ENCODE data around the gene GPX1. TPM values are rescaled to one million over a fixed set of nuclear protein-coding genes. Genes with fewer than 3 reads are reported as not detected.

The GPX1 gene
- total and polyA plus RNA-seq, 10 of the 15 experiments (the other 5 are each of a cell fraction or from before 2014, with no cell fraction given), result 32.0 to 1,121 (median 400) TPM

GRCh38 chr3:49311283-49311682 lies 46.9 kb downstream of the GPX1 start (continued):
- TF ChIP-seq E2F8 (IDR thresholded peaks at IDR 0.05; ENCODE audit: low read depth, partially characterized antibody), result no peak
- TF ChIP-seq EED (IDR thresholded peaks at IDR 0.05; ENCODE audit: low read depth), result peak; percentile 41; the same call in 1 of the 2 replicates
- 0 out of 2 replicates have a peak, but pooled peaks have one; percentile 35 for TF ChIP-seq NFIC (IDR thresholded peaks at IDR 0.05; ENCODE audit: low read depth, low read length)
- TF ChIP-seq POLR2AphosphoS5 (IDR thresholded peaks at IDR 0.05; ENCODE audit: low read length), result 0 out of 2 replicates have a peak, but pooled peaks have one; percentile 7
- peak; percentile 88 for TF ChIP-seq MEF2B (IDR thresholded peaks at IDR 0.05; ENCODE audit: partially characterized antibody, poor library complexity, severe bottlenecking)
- peak; percentile 62; the same call in 1 of the 2 replicates for TF ChIP-seq TCF12 (IDR thresholded peaks at IDR 0.05; ENCODE audit: low read depth, low read length)
- TF ChIP-seq SMC3 (IDR thresholded peaks at IDR 0.05; ENCODE audit: borderline replicate concordance, low read length), result no peak
- TF ChIP-seq CUX1 (IDR thresholded peaks at IDR 0.05; ENCODE audit: insufficient replicate concordance, low read depth, low read length), result peak; percentile 85
- TF ChIP-seq SREBF1 (IDR thresholded peaks at IDR 0.05; ENCODE audit: low read length), result no peak
- TF ChIP-seq RELB (IDR thresholded peaks at IDR 0.05; ENCODE audit: low read depth), result no peak
- 0 out of 2 replicates have a peak, but pooled peaks have one; percentile 11 for TF ChIP-seq IRF4 (IDR thresholded peaks at IDR 0.05; ENCODE audit: low read depth, low read length)
- TF ChIP-seq KDM1A (IDR thresholded peaks at IDR 0.05; ENCODE audit: borderline replicate concordance), result no peak
- peak in 1 of 2 experiments; percentile 9; a peak in 1 of 4 replicates for TF ChIP-seq BHLHE40 (IDR thresholded peaks at IDR 0.05; ENCODE audit: borderline replicate concordance in 1 of 2, low read depth in 2 of 2, low read length in 1 of 2)
- TF ChIP-seq ZNF687 (IDR thresholded peaks at IDR 0.05), result peak; percentile 24; the same call in 1 of the 2 replicates
- TF ChIP-seq ATF7 (IDR thresholded peaks at IDR 0.05; ENCODE audit: low read depth), result peak; percentile 15; the same call in 1 of the 2 replicates

Measured in GM12878 (cell line).